Osteoblast (primary cell): ENCODE data around the gene ALG11. TPM values are rescaled to one million over a fixed set of nuclear protein-coding genes. Genes with fewer than 3 reads are reported as not detected.

Experiments
- DNase-seq: peaks from one replicate; pipeline ENCODE4 v3.0.0; 2011; ENCODE audit warnings: low spot score, mixed read lengths; ENCODE audit not compliant: insufficient read length; ENCODE audit errors: missing footprints
- H2AFZ ChIP-seq: 2 replicates; pipeline ENCODE4 v1.6.0; 2011; ENCODE audit warnings: mild to moderate bottlenecking, low read length
- H3K27ac ChIP-seq: 2 replicates; pipeline ENCODE4 v1.5.1; 2011; ENCODE audit warnings: mild to moderate bottlenecking, low read depth, low read length, moderate library complexity
- H3K27me3 ChIP-seq: 2 replicates; pipeline ENCODE4 v1.6.0; 2012; ENCODE audit warnings: mild to moderate bottlenecking, control low read depth, inconsistent platforms, low read length, moderate library complexity; ENCODE audit not compliant: insufficient read depth
- H3K36me3 ChIP-seq: 2 replicates; pipeline ENCODE4 v1.5.1; 2011; ENCODE audit warnings: mild to moderate bottlenecking, low read length, control low read depth, moderate library complexity; ENCODE audit not compliant: insufficient read depth
- H3K4me1 ChIP-seq: 2 replicates; pipeline ENCODE4 v1.5.1; 2011; ENCODE audit warnings: mild to moderate bottlenecking, low read length, control low read depth, moderate library complexity; ENCODE audit not compliant: insufficient read depth
- H3K4me2 ChIP-seq: 2 replicates; pipeline ENCODE4 v1.6.0; 2011; ENCODE audit warnings: mild to moderate bottlenecking, low read length; ENCODE audit not compliant: insufficient read depth
- H3K4me3 ChIP-seq: fragments of 200-600 bp; sonication (generic); 3 replicates; pipeline ENCODE4 v1.5.1; 2012; ENCODE audit warnings: mild to moderate bottlenecking, low read length, inconsistent platforms; ENCODE audit not compliant: insufficient read depth
- H3K79me2 ChIP-seq: 2 replicates; pipeline ENCODE4 v1.6.0; 2012; ENCODE audit warnings: mild to moderate bottlenecking, low read length, control low read depth, inconsistent platforms; ENCODE audit not compliant: insufficient read depth
- H3K9me3 ChIP-seq: 2 replicates; pipeline ENCODE4 v1.5.1; 2011; ENCODE audit warnings: low read depth, low read length, control low read depth
- H4K20me1 ChIP-seq: 2 replicates; pipeline ENCODE4 v1.6.0; 2012; ENCODE audit warnings: mild to moderate bottlenecking, low read length, control low read depth; ENCODE audit not compliant: insufficient read depth
- total RNA-seq: library from RNA; depleted of rRNA; stranded (reverse); fragments of >200 nt; gene quantifications from 2 replicates; pipeline ENCODE4 v1.2.3, GENCODE V29; 2012
- TF ChIP-seq, protein P1 (sequence below): IDR thresholded peaks from 2 replicates; pipeline ENCODE4 v1.5.1; 2011; ENCODE audit warnings: mild to moderate bottlenecking, low read depth, low read length, moderate library complexity; ENCODE audit errors: extremely low read depth

ALG11 gene
- 22.7 and 23.9 TPM in 2 replicates for total RNA-seq

GRCh38 chr13:52011632-52012511, at the start of gene ALG11:
Gene ALG11, plus strand, starts transcription at chr13:52012398. Its CDS starts 21 bp downstream, at chr13:52012419.
- TF ChIP-seq, protein P1, sequence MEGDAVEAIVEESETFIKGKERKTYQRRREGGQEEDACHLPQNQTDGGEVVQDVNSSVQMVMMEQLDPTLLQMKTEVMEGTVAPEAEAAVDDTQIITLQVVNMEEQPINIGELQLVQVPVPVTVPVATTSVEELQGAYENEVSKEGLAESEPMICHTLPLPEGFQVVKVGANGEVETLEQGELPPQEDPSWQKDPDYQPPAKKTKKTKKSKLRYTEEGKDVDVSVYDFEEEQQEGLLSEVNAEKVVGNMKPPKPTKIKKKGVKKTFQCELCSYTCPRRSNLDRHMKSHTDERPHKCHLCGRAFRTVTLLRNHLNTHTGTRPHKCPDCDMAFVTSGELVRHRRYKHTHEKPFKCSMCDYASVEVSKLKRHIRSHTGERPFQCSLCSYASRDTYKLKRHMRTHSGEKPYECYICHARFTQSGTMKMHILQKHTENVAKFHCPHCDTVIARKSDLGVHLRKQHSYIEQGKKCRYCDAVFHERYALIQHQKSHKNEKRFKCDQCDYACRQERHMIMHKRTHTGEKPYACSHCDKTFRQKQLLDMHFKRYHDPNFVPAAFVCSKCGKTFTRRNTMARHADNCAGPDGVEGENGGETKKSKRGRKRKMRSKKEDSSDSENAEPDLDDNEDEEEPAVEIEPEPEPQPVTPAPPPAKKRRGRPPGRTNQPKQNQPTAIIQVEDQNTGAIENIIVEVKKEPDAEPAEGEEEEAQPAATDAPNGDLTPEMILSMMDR: no peak
- peaks cover 47% of the 10 kb centered on the region for H3K79me2 ChIP-seq
- DNase-seq: peak; percentile 99

DNA sequence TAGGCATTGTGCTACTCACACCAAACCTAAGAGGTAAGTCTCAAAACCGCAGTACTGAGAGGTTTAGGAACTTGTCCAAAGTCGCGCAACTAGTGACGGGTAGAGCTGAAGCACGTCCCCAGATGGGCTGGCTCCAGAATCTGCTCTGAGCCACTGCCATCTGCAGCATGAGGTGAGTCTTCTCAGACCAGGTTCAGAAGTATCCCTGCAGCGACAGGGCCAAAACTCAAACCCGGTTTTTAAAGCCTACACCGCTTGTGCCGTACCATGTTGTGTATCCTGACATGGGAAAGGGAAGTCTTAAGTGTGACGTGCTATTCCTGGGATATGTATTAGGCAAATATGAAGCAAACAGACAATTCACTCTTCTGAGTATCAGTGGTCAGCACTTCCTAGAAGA, 46.0 kb upstream of the ALG11 start:
- H3K4me3 ChIP-seq: no peak overlapping the region
- DNase-seq: no peak
- TF ChIP-seq, protein P1: no peak
- H2AFZ ChIP-seq: no peak overlapping the region
- H3K27ac ChIP-seq: no peak overlapping the region
- H3K79me2 ChIP-seq: no peaks in the 10 kb centered on the region
- H3K9me3 ChIP-seq: no peaks in the 10 kb centered on the region
- H3K27me3 ChIP-seq: no peaks in the 10 kb centered on the region
- no peak overlapping the region for H3K4me2 ChIP-seq
- H3K36me3 ChIP-seq: no peaks in the 10 kb centered on the region
- H3K4me1 ChIP-seq: no peaks in the 10 kb centered on the region
- no peaks in the 10 kb centered on the region for H4K20me1 ChIP-seq

More at GRCh38 chr13:52011632-52012511, at the start of gene ALG11:
- peak within 1 kb of the TSS; percentile 79 for H3K4me3 ChIP-seq
- H3K27me3 ChIP-seq: peaks cover 15% of the 10 kb centered on the region
- H4K20me1 ChIP-seq: peaks cover 2% of the 10 kb centered on the region
- peak within 1 kb of the TSS; percentile 97 for H2AFZ ChIP-seq
- H3K4me2 ChIP-seq: peak within 1 kb of the TSS; percentile 94
- H3K4me1 ChIP-seq: peaks cover 14% of the 10 kb centered on the region
- H3K9me3 ChIP-seq: no peaks in the 10 kb centered on the region
- H3K27ac ChIP-seq: peak within 1 kb of the TSS; percentile 89
- no peaks in the 10 kb centered on the region for H3K36me3 ChIP-seq

GRCh38 chr13:51967482-51968446, 44.4 kb upstream of the ALG11 start:
- DNase-seq: no peak
- Histone ChIP-seq H3K27ac (no peak overlapping the region), H3K4me2 (no peak overlapping the region), H3K36me3 (no peaks in the 10 kb centered on the region), H3K4me1 (no peaks in the 10 kb centered on the region), H4K20me1 (no peaks in the 10 kb centered on the region), H3K9me3 (no peaks in the 10 kb centered on the region), H3K4me3 (no peak overlapping the region), H3K27me3 (no peaks in the 10 kb centered on the region), H3K79me2 (no peaks in the 10 kb centered on the region), H2AFZ (no peak overlapping the region)
- TF ChIP-seq, protein P1: no peak
